Fibroblast of pulmonary artery (primary cell): ENCODE measurements around the gene PRAME.
"Not testable (repeated sequence)": the region's sequence is repeated elsewhere in the genome, so short reads cannot be mapped to it uniquely, and the experiment has no call there.

ENCODE experiments used
- DNase-seq: peaks from one replicate; pipeline ENCODE4 v3.0.0-alpha.2; 2010; ENCODE audit warnings: low read depth
- H3K4me3 ChIP-seq: replicated peaks from 2 replicates; pipeline ENCODE4 v1.5.1; 2011; ENCODE audit warnings: low read depth, mild to moderate bottlenecking, control low read depth, low read length, moderate library complexity
- CTCF ChIP-seq: IDR thresholded peaks from 2 replicates; pipeline ENCODE4 v1.5.1; 2011; ENCODE audit warnings: mild to moderate bottlenecking, control low read depth, low read length, inconsistent platforms; ENCODE audit errors: missing control alignments

Gene PRAME

GRCh38 chr22:22520667-22521602 is 38.1 kb downstream of the PRAME start:
- no peak overlapping the region for H3K4me3 ChIP-seq
- DNase-seq, result peak; percentile 28
- no peak for TF ChIP-seq CTCF

GRCh38 chr22:22520020-22520656 is 38.9 kb downstream of the PRAME start, which contains the start of gene ZNF280A:
TSS of gene ZNF280A (minus strand) at chr22:22520270. CDS start at chr22:22515630, 4,640 bp downstream.
- TF ChIP-seq CTCF, result peak; percentile 10
- DNase-seq, result peak; percentile 58
- peak within 1 kb of the TSS; percentile 4 for H3K4me3 ChIP-seq

GRCh38 chr22:22519591-22519990 is 39.5 kb downstream of the PRAME start:
- no peak for TF ChIP-seq CTCF
- peak overlapping the region; percentile 4 for H3K4me3 ChIP-seq
- no peak for DNase-seq

GRCh38 chr22:22516992-22517391 is 42.1 kb downstream of the PRAME start:
- no peak for TF ChIP-seq CTCF
- no peak overlapping the region for H3K4me3 ChIP-seq
- no peak for DNase-seq

GRCh38 chr22:22515890-22516289 is 43.2 kb downstream of the PRAME start:
- no peak overlapping the region for H3K4me3 ChIP-seq
- no peak for DNase-seq
- no peak for TF ChIP-seq CTCF

GRCh38 chr22:22514431-22514830 is 44.6 kb downstream of the PRAME start:
- not testable (repeated sequence) for H3K4me3 ChIP-seq, DNase-seq

GRCh38 chr22:22513619-22514018 is 45.4 kb downstream of the PRAME start:
- no peak for TF ChIP-seq CTCF
- DNase-seq, result no peak
- H3K4me3 ChIP-seq, result no peak overlapping the region
